Mesenchymal stem cell (in vitro differentiated cells and primary cell): Measurements from ENCODE around the gene ACP7.

ENCODE experiments used
- DNase-seq: peaks from one replicate; pipeline ENCODE4 v3.0.0-alpha.2; 2013
- H2AFZ ChIP-seq: one replicate; pipeline ENCODE4 v1.6.1; 2013; ENCODE audit warnings: low read depth, mild to moderate bottlenecking, control low read depth, inconsistent platforms, low read length, moderate library complexity
- H2AK5ac ChIP-seq: 2 replicates; pipeline ENCODE4 v1.6.1; 2013; ENCODE audit warnings: low read length, moderate library complexity, mild to moderate bottlenecking, inconsistent platforms; ENCODE audit not compliant: severe bottlenecking
- H2BK120ac ChIP-seq: one replicate; pipeline ENCODE4 v1.6.1; 2013; ENCODE audit warnings: low read depth, mild to moderate bottlenecking, inconsistent platforms, low read length, moderate library complexity
- H2BK12ac ChIP-seq, 2 experiments: one replicate each; pipeline ENCODE4 v1.6.1; 2013; ENCODE audit warnings: inconsistent platforms in 2 of 2, low read length in 2 of 2, mild to moderate bottlenecking in 2 of 2, moderate library complexity in 2 of 2, control low read depth in 1 of 2
- H2BK15ac ChIP-seq: one replicate; pipeline ENCODE4 v1.6.1; 2013; ENCODE audit warnings: mild to moderate bottlenecking, low read depth, inconsistent platforms; ENCODE audit not compliant: poor library complexity, severe bottlenecking
- H2BK5ac ChIP-seq: 2 replicates; pipeline ENCODE4 v1.6.1; 2013; ENCODE audit warnings: low read depth, mild to moderate bottlenecking, low read length, control low read depth, inconsistent platforms; ENCODE audit not compliant: poor library complexity, severe bottlenecking
- H3K14ac ChIP-seq, 2 experiments: one replicate each; pipeline ENCODE4 v1.6.1; 2013; ENCODE audit warnings: inconsistent platforms in 2 of 2, low read length in 2 of 2, control low read depth in 1 of 2, mild to moderate bottlenecking in 1 of 2, moderate library complexity in 1 of 2
- H3K18ac ChIP-seq, 2 experiments: one replicate each; pipeline ENCODE4 v1.6.1; 2013; ENCODE audit warnings: inconsistent platforms in 2 of 2, low read length in 2 of 2, control low read depth in 1 of 2, low read depth in 1 of 2, mild to moderate bottlenecking in 1 of 2
- H3K23ac ChIP-seq, 2 experiments: one replicate each; pipeline ENCODE4 v1.6.1; 2013; ENCODE audit warnings: inconsistent platforms in 2 of 2, low read length in 2 of 2, mild to moderate bottlenecking in 2 of 2, moderate library complexity in 2 of 2, control low read depth in 1 of 2
- H3K27ac ChIP-seq: 2 replicates; pipeline ENCODE4 v1.5.1; 2013; ENCODE audit warnings: mild to moderate bottlenecking, moderate library complexity, low read length, control low read depth, inconsistent platforms; ENCODE audit not compliant: poor library complexity, severe bottlenecking
- H3K27me3 ChIP-seq, 2 experiments: 2 replicates each; pipeline versions ENCODE4 v1.6.1 to v1.7.0; 2013; ENCODE audit warnings: low read length in 2 of 2, mild to moderate bottlenecking in 2 of 2, moderate library complexity in 2 of 2, control low read depth in 1 of 2, inconsistent platforms in 1 of 2; ENCODE audit not compliant: control insufficient read depth in 1 of 2, insufficient read depth in 1 of 2
- H3K36me3 ChIP-seq, 2 experiments: 2 replicates each; pipeline versions ENCODE4 v1.6.1 to v1.7.0; 2013; ENCODE audit warnings: low read length in 2 of 2, control low read depth in 1 of 2, inconsistent platforms in 1 of 2, low read depth in 1 of 2, mild to moderate bottlenecking in 1 of 2; ENCODE audit not compliant: insufficient read depth in 2 of 2, control insufficient read depth in 1 of 2
- H3K4ac ChIP-seq, 2 experiments: one replicate each; pipeline ENCODE4 v1.6.1; 2013; ENCODE audit warnings: inconsistent platforms in 2 of 2, low read length in 2 of 2, mild to moderate bottlenecking in 2 of 2, moderate library complexity in 2 of 2, control low read depth in 1 of 2, low read depth in 1 of 2
- H3K4me1 ChIP-seq: 2 replicates; pipeline ENCODE4 v1.6.1; 2013; ENCODE audit warnings: low read depth, low read length, control low read depth; ENCODE audit not compliant: control insufficient read depth, insufficient read depth
- H3K4me2 ChIP-seq: 2 replicates; pipeline ENCODE4 v1.6.1; 2013; ENCODE audit warnings: low read length, mild to moderate bottlenecking, inconsistent platforms; ENCODE audit not compliant: poor library complexity, severe bottlenecking
- H3K4me3 ChIP-seq, 2 experiments: 2 replicates each; pipeline versions ENCODE4 v1.5.1 to v1.7.0; 2013; ENCODE audit warnings: low read length in 2 of 2, mild to moderate bottlenecking in 2 of 2, control low read depth in 1 of 2, low read depth in 1 of 2; ENCODE audit not compliant: insufficient read depth in 1 of 2
- H3K79me1 ChIP-seq: replicated peaks from 2 replicates; pipeline ENCODE4 v1.6.1; 2013; ENCODE audit warnings: mild to moderate bottlenecking, control low read depth, low read length, inconsistent platforms; ENCODE audit not compliant: poor library complexity, severe bottlenecking
- H3K9ac ChIP-seq: 2 replicates; pipeline ENCODE4 v1.7.0; 2013; ENCODE audit warnings: mild to moderate bottlenecking, low read length, moderate library complexity
- H3K9me3 ChIP-seq: 2 replicates; pipeline ENCODE4 v1.7.0; 2013; ENCODE audit warnings: mild to moderate bottlenecking, low read length; ENCODE audit not compliant: control insufficient read depth
- H4K8ac ChIP-seq: one replicate; pipeline ENCODE4 v1.6.1; 2013; ENCODE audit warnings: inconsistent platforms, mild to moderate bottlenecking, low read length, moderate library complexity
- H4K91ac ChIP-seq: one replicate; pipeline ENCODE4 v1.6.1; 2013; ENCODE audit warnings: mild to moderate bottlenecking, low read length, inconsistent platforms
- WGBS: methylation state at CpG from one replicate; pipeline ENCODE4 v1.1.7; 2013; ENCODE audit warnings: mixed read lengths; 5-methylcytosine and 5-hydroxymethylcytosine counted together

The ACP7 gene

GRCh38 chr19:39127812-39128515, 43.8 kb downstream of the ACP7 start:
- Histone ChIP-seq H2BK12ac (no peak overlapping the region), H3K18ac (no peak overlapping the region), H4K91ac (no peak overlapping the region), H2AFZ (no peak overlapping the region), H3K4me3 (peak overlapping the region in 1 of 2 experiments; percentile 93), H3K27me3 (no peaks in the 10 kb centered on the region), H2AK5ac (no peak overlapping the region), H3K79me1 (peaks cover 20% of the 10 kb centered on the region), H3K4me2 (no peak overlapping the region), H3K4ac (no peak overlapping the region), H3K27ac (no peak overlapping the region), H3K23ac (no peak overlapping the region), H3K14ac (no peak overlapping the region), H3K9me3 (no peaks in the 10 kb centered on the region), H4K8ac (no peak overlapping the region), H2BK5ac (no peak overlapping the region), H2BK15ac (no peak overlapping the region), H3K4me1 (peaks cover 50% of the 10 kb centered on the region), H3K36me3 (peaks cover 0 to 13% of the 10 kb centered on the region in 2 experiments), H2BK120ac (no peak overlapping the region), H3K9ac (peak overlapping the region; percentile 90)
- WGBS: 84% methylated on average over 8 of the region's 9 CpGs
- no peak for DNase-seq

GRCh38 chr19:39128516-39129079, 44.4 kb downstream of the ACP7 start:
- Histone ChIP-seq H3K4me1 (peaks cover 54% of the 10 kb centered on the region), H3K27me3 (no peaks in the 10 kb centered on the region), H2BK5ac (no peak overlapping the region), H3K14ac (no peak overlapping the region), H2BK15ac (no peak overlapping the region), H3K79me1 (peaks cover 21% of the 10 kb centered on the region), H4K91ac (no peak overlapping the region), H3K4me2 (no peak overlapping the region), H3K9ac (peak overlapping the region; percentile 26), H2BK12ac (no peak overlapping the region), H3K23ac (no peak overlapping the region), H3K27ac (no peak overlapping the region), H3K18ac (no peak overlapping the region), H2AFZ (no peak overlapping the region), H2BK120ac (no peak overlapping the region), H4K8ac (no peak overlapping the region), H3K4me3 (peak overlapping the region in 1 of 2 experiments; percentile 41), H3K9me3 (no peaks in the 10 kb centered on the region), H3K4ac (no peak overlapping the region), H3K36me3 (peaks cover 0 to 13% of the 10 kb centered on the region in 2 experiments), H2AK5ac (no peak overlapping the region)
- no peak for DNase-seq
- 75% methylated on average over 6 of the region's 6 CpGs for WGBS

- Histone ChIP-seq H3K4me3 (no peak overlapping the region), H3K18ac (no peak overlapping the region), H3K9ac (no peak overlapping the region), H3K27ac (no peak overlapping the region), H2BK15ac (no peak overlapping the region), H3K4me2 (no peak overlapping the region), H2BK5ac (no peak overlapping the region), H4K91ac (no peak overlapping the region), H4K8ac (no peak overlapping the region), H2AFZ (no peak overlapping the region), H3K14ac (no peak overlapping the region), H3K36me3 (peaks cover 0 to 13% of the 10 kb centered on the region in 2 experiments), H3K27me3 (no peaks in the 10 kb centered on the region), H2BK120ac (no peak overlapping the region), H3K4me1 (peaks cover 57% of the 10 kb centered on the region), H3K79me1 (peaks cover 25% of the 10 kb centered on the region), H3K4ac (no peak overlapping the region), H2BK12ac (no peak overlapping the region), H3K9me3 (no peaks in the 10 kb centered on the region), H2AK5ac (no peak overlapping the region), H3K23ac (no peak overlapping the region)
- no peak for DNase-seq
- WGBS: 97% methylated on average over 11 of the region's 11 CpGs
Observed at GRCh38 chr19:39129116-39129515, 44.9 kb downstream of the ACP7 start.

- no peak for DNase-seq
- WGBS: 95% methylated on average over 15 of the region's 22 CpGs
- Histone ChIP-seq H4K91ac (no peak overlapping the region), H3K18ac (no peak overlapping the region), H3K27ac (no peak overlapping the region), H3K36me3 (peaks cover 0 to 16% of the 10 kb centered on the region in 2 experiments), H3K79me1 (peaks cover 27% of the 10 kb centered on the region), H3K4ac (no peak overlapping the region), H3K23ac (no peak overlapping the region), H3K4me2 (no peak overlapping the region), H2BK15ac (no peak overlapping the region), H2BK5ac (no peak overlapping the region), H3K4me1 (peaks cover 57% of the 10 kb centered on the region), H2AK5ac (peak overlapping the region; percentile 55), H3K27me3 (no peaks in the 10 kb centered on the region), H2BK12ac (no peak overlapping the region), H2BK120ac (no peak overlapping the region), H3K9ac (peak overlapping the region; percentile 20), H3K9me3 (no peaks in the 10 kb centered on the region), H2AFZ (no peak overlapping the region), H4K8ac (no peak overlapping the region), H3K14ac (no peak overlapping the region), H3K4me3 (no peak overlapping the region)
Observed at GRCh38 chr19:39130337-39131254, 46.4 kb downstream of the ACP7 start.
